Measurements from ENCODE around the gene CRTAC1.

DNA sequence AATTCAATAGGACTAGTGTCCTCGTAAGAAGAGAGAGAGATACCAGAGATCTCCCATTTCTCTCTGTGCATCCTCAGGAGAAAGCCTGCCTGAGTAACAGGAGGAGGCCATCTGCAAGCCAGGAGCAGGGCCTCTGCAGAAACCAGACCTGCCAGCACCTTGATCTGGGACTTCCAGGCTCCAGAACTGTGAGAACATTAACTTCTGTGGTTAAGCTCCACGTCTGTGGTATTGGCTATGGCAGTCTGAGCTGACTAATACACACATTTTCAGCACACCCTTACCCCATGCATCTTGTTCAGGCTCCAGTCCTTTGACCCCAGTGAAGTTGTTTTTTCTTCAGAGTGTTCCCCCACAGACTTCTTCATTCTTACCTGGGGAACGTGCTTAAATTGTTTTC, 3.1 kb upstream of the CRTAC1 start:
- TF ChIP-seq, protein P1, sequence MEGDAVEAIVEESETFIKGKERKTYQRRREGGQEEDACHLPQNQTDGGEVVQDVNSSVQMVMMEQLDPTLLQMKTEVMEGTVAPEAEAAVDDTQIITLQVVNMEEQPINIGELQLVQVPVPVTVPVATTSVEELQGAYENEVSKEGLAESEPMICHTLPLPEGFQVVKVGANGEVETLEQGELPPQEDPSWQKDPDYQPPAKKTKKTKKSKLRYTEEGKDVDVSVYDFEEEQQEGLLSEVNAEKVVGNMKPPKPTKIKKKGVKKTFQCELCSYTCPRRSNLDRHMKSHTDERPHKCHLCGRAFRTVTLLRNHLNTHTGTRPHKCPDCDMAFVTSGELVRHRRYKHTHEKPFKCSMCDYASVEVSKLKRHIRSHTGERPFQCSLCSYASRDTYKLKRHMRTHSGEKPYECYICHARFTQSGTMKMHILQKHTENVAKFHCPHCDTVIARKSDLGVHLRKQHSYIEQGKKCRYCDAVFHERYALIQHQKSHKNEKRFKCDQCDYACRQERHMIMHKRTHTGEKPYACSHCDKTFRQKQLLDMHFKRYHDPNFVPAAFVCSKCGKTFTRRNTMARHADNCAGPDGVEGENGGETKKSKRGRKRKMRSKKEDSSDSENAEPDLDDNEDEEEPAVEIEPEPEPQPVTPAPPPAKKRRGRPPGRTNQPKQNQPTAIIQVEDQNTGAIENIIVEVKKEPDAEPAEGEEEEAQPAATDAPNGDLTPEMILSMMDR (IDR thresholded peaks at IDR 0.05 in 8 of 11, conservative IDR thresholded peaks at IDR 0.05 in 3 of 11), result no peak
- no peak for TF ChIP-seq POLR2AphosphoS5 (IDR thresholded peaks at IDR 0.05)
- TF ChIP-seq POLR2A (IDR thresholded peaks at IDR 0.05), result no peak

All from spleen (tissue), 7 donors.